OCI-LY3 (cell line): Measurements from ENCODE around the gene S100A10.

Experiments used
- H2AFZ ChIP-seq: fragments of 200-600, 300-600 bp; shearing (Covaris generic); 2 replicates; pipeline ENCODE4 v1.6.0; 2014; ENCODE audit warnings: antibody characterized with exemption, low read depth, low read length
- H3K27ac ChIP-seq: fragments of 200-600, 300-600 bp; sonication (generic); 2 replicates; pipeline ENCODE4 v1.5.1; 2014; ENCODE audit warnings: mild to moderate bottlenecking, low read length, moderate library complexity, mixed read lengths
- H3K27me3 ChIP-seq: fragments of 200-600, 300-600 bp; sonication (generic); 2 replicates; pipeline ENCODE4 v1.6.1; 2014; ENCODE audit warnings: low read depth, low read length, mixed read lengths
- H3K36me3 ChIP-seq: fragments of 200-600, 300-600 bp; sonication (generic); replicated peaks from 2 replicates; pipeline ENCODE3; 2014; ENCODE audit warnings: low read depth, low read length, mixed read lengths
- H3K4me1 ChIP-seq: fragments of 300-600, 200-600 bp; sonication (generic); 2 replicates; pipeline ENCODE4 v1.6.1; 2014; ENCODE audit warnings: low read length, mixed read lengths
- H3K4me2 ChIP-seq: fragments of 200-600, 300-600 bp; sonication (generic); 2 replicates; pipeline ENCODE4 v1.6.1; 2014; ENCODE audit warnings: low read length, mixed read lengths
- H3K4me3 ChIP-seq: fragments of 300-600, 200-600 bp; sonication (generic); 2 replicates; pipeline ENCODE4 v1.5.1; 2014; ENCODE audit warnings: antibody characterized with exemption, mild to moderate bottlenecking, low read length, moderate library complexity
- H3K79me2 ChIP-seq: fragments of 300-600, 200-600 bp; shearing (Covaris generic); 2 replicates; pipeline ENCODE4 v1.6.1; 2014; ENCODE audit warnings: mild to moderate bottlenecking, low read length, mixed read lengths
- H3K9ac ChIP-seq: fragments of 300-600, 200-600 bp; shearing (Covaris generic); 2 replicates; pipeline ENCODE4 v1.6.0; 2014; ENCODE audit warnings: mild to moderate bottlenecking, low read length, moderate library complexity
- H3K9me3 ChIP-seq: fragments of 200-600, 300-600 bp; shearing (Covaris generic); 2 replicates; pipeline ENCODE4 v1.6.1; 2014; ENCODE audit warnings: low read length, mixed read lengths; ENCODE audit not compliant: insufficient read depth
- H4K20me1 ChIP-seq: fragments of 200-600, 300-600 bp; sonication (generic); 2 replicates; pipeline ENCODE4 v1.6.1; 2016; ENCODE audit warnings: low read length, mixed read lengths; ENCODE audit not compliant: insufficient read depth
- EZH2phosphoT487 ChIP-seq: fragments of 200-600 bp; shearing (Covaris generic); IDR thresholded peaks from 2 replicates; pipeline ENCODE4 v1.6.1; 2018; ENCODE audit warnings: antibody characterized with exemption, mixed run types, low read depth
- TF ChIP-seq, protein P1 (sequence below): fragments of 200-600, 300-600 bp; sonication (generic); IDR thresholded peaks from 2 replicates; pipeline ENCODE4 v1.5.1; 2014; ENCODE audit warnings: antibody characterized with exemption, low read length, low read depth

The S100A10 gene

DNA sequence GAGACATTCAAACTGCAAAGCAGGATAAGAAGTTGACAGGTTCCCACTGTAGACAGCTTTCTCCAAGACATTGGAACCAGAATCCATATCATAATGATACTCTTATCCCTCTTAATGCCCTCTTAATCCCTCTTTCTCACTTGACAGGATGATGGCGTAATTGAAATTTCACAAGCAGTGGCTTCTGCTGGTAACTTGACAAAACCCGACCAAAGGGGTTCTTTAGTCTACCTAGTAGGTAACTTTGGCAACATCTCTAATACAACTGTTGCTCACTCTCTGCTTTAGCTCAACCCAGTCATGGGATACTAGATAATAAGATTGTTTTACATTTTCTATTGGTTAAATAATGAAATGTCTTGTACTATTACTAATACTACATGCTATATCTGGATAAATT is 34.7 kb downstream of the S100A10 start:
- H3K9ac ChIP-seq = no peak overlapping the region
- no peaks in the 10 kb centered on the region for H3K79me2 ChIP-seq
- no peak overlapping the region for H3K4me3 ChIP-seq
- no peaks in the 10 kb centered on the region for H3K36me3 ChIP-seq
- no peak overlapping the region for H3K27ac ChIP-seq
- H3K4me1 ChIP-seq = no peaks in the 10 kb centered on the region; the same call in 1 of the 2 replicates
- TF ChIP-seq, protein P1, sequence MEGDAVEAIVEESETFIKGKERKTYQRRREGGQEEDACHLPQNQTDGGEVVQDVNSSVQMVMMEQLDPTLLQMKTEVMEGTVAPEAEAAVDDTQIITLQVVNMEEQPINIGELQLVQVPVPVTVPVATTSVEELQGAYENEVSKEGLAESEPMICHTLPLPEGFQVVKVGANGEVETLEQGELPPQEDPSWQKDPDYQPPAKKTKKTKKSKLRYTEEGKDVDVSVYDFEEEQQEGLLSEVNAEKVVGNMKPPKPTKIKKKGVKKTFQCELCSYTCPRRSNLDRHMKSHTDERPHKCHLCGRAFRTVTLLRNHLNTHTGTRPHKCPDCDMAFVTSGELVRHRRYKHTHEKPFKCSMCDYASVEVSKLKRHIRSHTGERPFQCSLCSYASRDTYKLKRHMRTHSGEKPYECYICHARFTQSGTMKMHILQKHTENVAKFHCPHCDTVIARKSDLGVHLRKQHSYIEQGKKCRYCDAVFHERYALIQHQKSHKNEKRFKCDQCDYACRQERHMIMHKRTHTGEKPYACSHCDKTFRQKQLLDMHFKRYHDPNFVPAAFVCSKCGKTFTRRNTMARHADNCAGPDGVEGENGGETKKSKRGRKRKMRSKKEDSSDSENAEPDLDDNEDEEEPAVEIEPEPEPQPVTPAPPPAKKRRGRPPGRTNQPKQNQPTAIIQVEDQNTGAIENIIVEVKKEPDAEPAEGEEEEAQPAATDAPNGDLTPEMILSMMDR = no peak
- TF ChIP-seq EZH2phosphoT487 = no peak
- H4K20me1 ChIP-seq = no peaks in the 10 kb centered on the region
- no peak overlapping the region for H3K4me2 ChIP-seq
- H3K9me3 ChIP-seq = no peaks in the 10 kb centered on the region
- H3K27me3 ChIP-seq = no peaks in the 10 kb centered on the region
- no peak overlapping the region for H2AFZ ChIP-seq

DNA sequence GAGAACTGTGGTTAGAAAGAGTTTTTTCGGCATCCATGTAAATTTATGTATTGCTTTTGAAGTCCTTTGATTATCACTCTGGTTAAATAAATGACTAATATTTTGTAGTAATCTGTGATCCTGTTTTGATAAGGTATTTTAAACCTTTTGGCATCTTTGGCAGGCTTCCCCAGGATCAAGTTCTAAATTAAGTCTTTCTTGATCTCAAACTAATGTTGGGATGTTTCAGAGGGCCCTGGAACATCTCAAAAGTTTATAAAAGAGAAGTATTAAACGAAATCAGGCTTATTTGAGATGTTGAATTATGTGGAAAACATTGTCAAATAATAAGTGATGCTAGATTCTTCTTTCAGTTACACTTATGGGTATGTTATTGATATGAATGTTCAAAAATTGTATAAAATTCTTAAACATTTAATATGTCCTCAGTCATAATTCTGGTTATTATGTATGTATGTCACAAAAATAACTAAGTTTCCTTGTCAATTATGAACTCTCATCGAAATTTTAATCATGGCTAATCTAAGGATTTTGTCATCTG is 36.6 kb downstream of the S100A10 start:
- Histone ChIP-seq H4K20me1 (no peaks in the 10 kb centered on the region), H3K27me3 (no peaks in the 10 kb centered on the region), H3K9me3 (no peaks in the 10 kb centered on the region), H2AFZ (no peak overlapping the region), H3K36me3 (no peaks in the 10 kb centered on the region), H3K4me3 (no peak overlapping the region), H3K9ac (no peak overlapping the region), H3K4me2 (no peak overlapping the region), H3K4me1 (no peaks in the 10 kb centered on the region; the same call in 1 of the 2 replicates), H3K27ac (no peak overlapping the region), H3K79me2 (no peaks in the 10 kb centered on the region)
- TF ChIP-seq, protein P1 = no peak
- TF ChIP-seq EZH2phosphoT487 = no peak

DNA sequence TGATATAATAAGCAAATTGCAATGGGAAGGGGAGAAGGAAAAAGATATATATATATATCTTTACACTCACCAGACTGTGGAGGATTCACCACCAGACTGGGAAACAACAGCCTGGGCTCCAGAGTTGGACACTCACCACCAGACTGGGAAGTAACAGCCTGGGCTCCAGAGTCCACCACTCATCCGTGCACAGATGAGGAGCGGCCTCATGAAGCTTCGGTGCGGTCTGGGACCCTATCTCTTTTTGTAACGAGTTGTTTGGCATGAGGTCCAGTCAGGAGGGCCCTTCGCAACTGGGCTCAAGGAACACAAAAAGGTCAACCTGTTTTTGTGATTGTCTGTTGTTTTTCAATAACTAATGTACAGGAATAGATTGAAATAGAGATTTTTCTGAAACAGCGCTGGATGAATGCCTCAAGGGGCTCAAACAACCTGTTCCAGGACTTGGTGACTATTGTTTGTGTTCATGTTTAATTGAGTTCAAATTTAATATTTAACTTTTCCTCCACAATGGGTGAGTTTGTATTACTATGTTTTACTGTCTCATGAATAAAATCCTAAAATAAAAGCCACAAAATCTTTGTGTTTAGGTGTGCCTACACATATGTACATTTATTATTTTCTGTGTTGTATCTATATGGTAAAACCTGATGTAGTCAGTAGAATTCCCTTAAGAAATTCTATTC is 40.1 kb downstream of the S100A10 start:
- H3K27ac ChIP-seq = no peak overlapping the region
- no peaks in the 10 kb centered on the region for H3K9me3 ChIP-seq
- no peaks in the 10 kb centered on the region for H4K20me1 ChIP-seq
- H3K9ac ChIP-seq = no peak overlapping the region
- TF ChIP-seq EZH2phosphoT487 = no peak
- TF ChIP-seq, protein P1 = no peak
- no peak overlapping the region for H3K4me2 ChIP-seq
- no peaks in the 10 kb centered on the region; the same call in 1 of the 2 replicates for H3K4me1 ChIP-seq
- no peak overlapping the region for H3K4me3 ChIP-seq
- H3K79me2 ChIP-seq = no peaks in the 10 kb centered on the region
- H3K36me3 ChIP-seq = no peaks in the 10 kb centered on the region
- H2AFZ ChIP-seq = no peak overlapping the region
- H3K27me3 ChIP-seq = no peaks in the 10 kb centered on the region

DNA sequence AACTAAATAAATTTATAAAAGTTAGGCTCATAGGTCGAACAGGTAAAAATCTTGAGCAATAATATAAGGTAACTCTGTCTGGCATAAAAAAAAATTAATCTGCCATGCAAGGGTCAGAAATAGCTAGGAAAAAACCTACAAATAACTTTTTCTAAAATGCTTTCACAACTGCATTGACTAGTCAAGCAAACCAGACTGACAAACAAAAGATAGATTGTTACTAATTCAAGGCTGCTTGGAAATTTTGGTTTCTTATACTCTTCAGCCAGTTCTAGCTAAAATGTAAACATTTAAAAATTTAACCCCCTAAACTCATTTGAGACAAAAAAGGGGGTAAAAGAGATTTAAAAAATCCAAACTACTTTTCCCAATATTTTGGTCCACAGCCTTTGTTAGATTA is 40.8 kb downstream of the S100A10 start:
- H3K4me1 ChIP-seq = no peaks in the 10 kb centered on the region; the same call in 1 of the 2 replicates
- TF ChIP-seq EZH2phosphoT487 = no peak
- TF ChIP-seq, protein P1 = no peak
- no peak overlapping the region for H3K4me3 ChIP-seq
- H3K9me3 ChIP-seq = no peaks in the 10 kb centered on the region
- H3K4me2 ChIP-seq = no peak overlapping the region
- no peaks in the 10 kb centered on the region for H3K79me2 ChIP-seq
- H3K9ac ChIP-seq = no peak overlapping the region
- no peak overlapping the region for H3K27ac ChIP-seq
- no peaks in the 10 kb centered on the region for H3K36me3 ChIP-seq
- no peaks in the 10 kb centered on the region for H3K27me3 ChIP-seq
- no peaks in the 10 kb centered on the region for H4K20me1 ChIP-seq
- no peak overlapping the region for H2AFZ ChIP-seq
